Measurements from ENCODE around the gene SULT1E1.

SULT1E1 gene

DNA sequence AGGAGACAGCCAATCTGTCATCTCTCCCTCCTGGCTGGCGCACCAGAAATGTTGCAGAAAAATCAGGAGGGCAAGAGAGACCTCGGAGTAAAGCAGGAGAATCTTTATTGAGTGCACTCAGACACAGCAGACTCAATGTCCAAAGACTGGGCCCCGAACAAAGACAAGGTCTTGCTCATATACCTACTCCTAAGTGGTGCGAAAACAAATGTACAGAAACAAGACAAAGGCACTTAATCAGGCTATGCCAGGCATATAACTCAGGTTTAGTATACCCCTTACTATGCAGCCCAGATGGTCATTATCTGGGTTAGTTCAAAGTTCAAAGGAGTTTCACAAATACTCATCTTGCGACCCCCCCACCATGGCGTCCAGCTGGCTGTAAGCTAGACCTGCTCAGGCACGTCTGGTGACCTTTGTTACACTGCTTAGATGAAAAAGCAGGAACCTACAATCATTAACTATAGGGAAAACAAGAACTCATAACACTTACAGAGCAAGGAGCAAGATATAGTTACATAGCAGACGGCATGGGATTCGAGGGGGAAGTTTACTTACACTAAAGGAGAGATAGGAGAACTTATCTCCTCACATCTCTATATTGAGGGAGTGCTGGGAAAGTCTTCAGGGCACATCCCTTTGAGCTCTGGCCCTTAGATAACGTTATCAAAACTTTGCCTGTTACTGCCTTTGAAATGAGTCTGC is 27.5 kb downstream of the SULT1E1 start:
- TF ChIP-seq, protein P1, sequence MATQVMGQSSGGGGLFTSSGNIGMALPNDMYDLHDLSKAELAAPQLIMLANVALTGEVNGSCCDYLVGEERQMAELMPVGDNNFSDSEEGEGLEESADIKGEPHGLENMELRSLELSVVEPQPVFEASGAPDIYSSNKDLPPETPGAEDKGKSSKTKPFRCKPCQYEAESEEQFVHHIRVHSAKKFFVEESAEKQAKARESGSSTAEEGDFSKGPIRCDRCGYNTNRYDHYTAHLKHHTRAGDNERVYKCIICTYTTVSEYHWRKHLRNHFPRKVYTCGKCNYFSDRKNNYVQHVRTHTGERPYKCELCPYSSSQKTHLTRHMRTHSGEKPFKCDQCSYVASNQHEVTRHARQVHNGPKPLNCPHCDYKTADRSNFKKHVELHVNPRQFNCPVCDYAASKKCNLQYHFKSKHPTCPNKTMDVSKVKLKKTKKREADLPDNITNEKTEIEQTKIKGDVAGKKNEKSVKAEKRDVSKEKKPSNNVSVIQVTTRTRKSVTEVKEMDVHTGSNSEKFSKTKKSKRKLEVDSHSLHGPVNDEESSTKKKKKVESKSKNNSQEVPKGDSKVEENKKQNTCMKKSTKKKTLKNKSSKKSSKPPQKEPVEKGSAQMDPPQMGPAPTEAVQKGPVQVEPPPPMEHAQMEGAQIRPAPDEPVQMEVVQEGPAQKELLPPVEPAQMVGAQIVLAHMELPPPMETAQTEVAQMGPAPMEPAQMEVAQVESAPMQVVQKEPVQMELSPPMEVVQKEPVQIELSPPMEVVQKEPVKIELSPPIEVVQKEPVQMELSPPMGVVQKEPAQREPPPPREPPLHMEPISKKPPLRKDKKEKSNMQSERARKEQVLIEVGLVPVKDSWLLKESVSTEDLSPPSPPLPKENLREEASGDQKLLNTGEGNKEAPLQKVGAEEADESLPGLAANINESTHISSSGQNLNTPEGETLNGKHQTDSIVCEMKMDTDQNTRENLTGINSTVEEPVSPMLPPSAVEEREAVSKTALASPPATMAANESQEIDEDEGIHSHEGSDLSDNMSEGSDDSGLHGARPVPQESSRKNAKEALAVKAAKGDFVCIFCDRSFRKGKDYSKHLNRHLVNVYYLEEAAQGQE (IDR thresholded peaks at IDR 0.05; ENCODE audit: low read depth) = no peak
- TF ChIP-seq EP300 (IDR thresholded peaks at IDR 0.05; ENCODE audit: borderline replicate concordance) (no peak), CEBPB (IDR thresholded peaks at IDR 0.05) (no peak)

DNA sequence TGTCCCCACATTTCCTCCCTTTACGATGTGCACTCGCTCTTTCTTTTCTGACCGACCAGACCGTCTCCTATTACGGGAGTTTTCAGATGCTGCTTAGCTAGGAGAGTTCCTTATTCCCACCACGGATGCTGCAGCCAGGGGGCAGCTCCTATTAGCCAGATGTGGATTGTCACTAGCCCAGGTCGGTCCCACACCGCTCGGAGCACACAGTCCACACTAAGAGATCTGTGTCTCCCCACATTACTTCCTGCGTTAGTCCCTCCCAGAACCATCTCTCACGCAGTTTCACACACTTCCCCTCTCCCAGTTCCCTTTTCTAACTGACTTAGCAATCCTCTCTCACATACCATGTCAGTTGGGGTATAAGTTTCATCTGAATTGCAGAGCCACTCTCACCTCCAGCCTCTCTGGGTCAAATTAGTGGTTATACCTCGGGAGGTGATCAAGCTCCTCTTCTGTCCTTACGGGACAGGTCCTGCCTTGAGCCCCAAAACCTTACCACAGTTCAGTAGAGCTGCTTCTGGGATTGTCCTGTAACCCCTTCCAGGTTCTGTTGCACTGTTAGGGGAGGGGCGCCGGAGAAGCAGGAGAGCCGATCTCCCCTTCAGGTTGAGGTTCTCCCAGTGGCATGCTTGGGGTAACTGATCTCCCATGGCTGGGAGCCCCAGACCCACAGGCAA is 28.2 kb downstream of the SULT1E1 start:
- TF ChIP-seq TEAD4 (IDR thresholded peaks at IDR 0.05) (no peak), RAD21 (IDR thresholded peaks at IDR 0.05; ENCODE audit: low read depth) (no peak), CEBPB (IDR thresholded peaks at IDR 0.05) (no peak), TAF1 (IDR thresholded peaks at IDR 0.05; ENCODE audit: low read depth) (no peak), EP300 (IDR thresholded peaks at IDR 0.05; ENCODE audit: borderline replicate concordance) (no peak), EGR1 (IDR thresholded peaks at IDR 0.05) (no peak), FOXM1 (IDR thresholded peaks at IDR 0.05; ENCODE audit: borderline replicate concordance, low read depth) (no peak), ZBTB7A (IDR thresholded peaks at IDR 0.05; ENCODE audit: low read depth) (no peak), NFIC (IDR thresholded peaks at IDR 0.05) (no peak), YY1 (IDR thresholded peaks at IDR 0.05; ENCODE audit: low read depth) (no peak), MAX (IDR thresholded peaks at IDR 0.05) (no peak), CREB1 (IDR thresholded peaks at IDR 0.05; ENCODE audit: low read depth) (no peak), TCF12 (IDR thresholded peaks at IDR 0.05; ENCODE audit: low read depth) (no peak)
- TF ChIP-seq, protein P1 (IDR thresholded peaks at IDR 0.05; ENCODE audit: low read depth) = no peak
- TF ChIP-seq, protein P2, sequence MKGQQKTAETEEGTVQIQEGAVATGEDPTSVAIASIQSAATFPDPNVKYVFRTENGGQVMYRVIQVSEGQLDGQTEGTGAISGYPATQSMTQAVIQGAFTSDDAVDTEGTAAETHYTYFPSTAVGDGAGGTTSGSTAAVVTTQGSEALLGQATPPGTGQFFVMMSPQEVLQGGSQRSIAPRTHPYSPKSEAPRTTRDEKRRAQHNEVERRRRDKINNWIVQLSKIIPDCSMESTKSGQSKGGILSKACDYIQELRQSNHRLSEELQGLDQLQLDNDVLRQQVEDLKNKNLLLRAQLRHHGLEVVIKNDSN (IDR thresholded peaks at IDR 0.05) = no peak

DNA sequence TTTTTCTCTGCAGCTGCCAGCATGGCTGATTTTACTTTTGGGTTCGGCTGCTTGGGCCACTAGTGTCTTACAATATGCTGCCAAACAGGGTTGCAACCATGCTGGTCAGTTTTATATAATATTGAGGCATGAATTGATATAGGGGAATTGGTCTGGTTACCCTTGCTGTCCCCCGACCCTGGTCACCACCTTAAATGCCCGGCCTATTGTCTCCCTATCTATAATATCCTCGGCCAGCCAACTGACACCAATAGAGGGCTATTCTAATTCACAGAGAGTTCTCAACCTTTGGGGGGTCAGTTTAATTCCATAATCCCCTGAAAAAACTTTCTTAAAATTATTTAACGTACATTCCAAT is 28.7 kb downstream of the SULT1E1 start:
- TF ChIP-seq, protein P2 (IDR thresholded peaks at IDR 0.05) = no peak
- TF ChIP-seq YY1 (IDR thresholded peaks at IDR 0.05; ENCODE audit: low read depth) (no peak), NFIC (IDR thresholded peaks at IDR 0.05) (no peak), ZBTB7A (IDR thresholded peaks at IDR 0.05; ENCODE audit: low read depth) (no peak), CREB1 (IDR thresholded peaks at IDR 0.05; ENCODE audit: low read depth) (no peak), EP300 (IDR thresholded peaks at IDR 0.05; ENCODE audit: borderline replicate concordance) (no peak), CEBPB (IDR thresholded peaks at IDR 0.05) (no peak), EGR1 (IDR thresholded peaks at IDR 0.05) (no peak)
- TF ChIP-seq, protein P1 (IDR thresholded peaks at IDR 0.05; ENCODE audit: low read depth) = no peak

- TF ChIP-seq TCF12 (IDR thresholded peaks at IDR 0.05; ENCODE audit: low read depth) (no peak), CEBPB (IDR thresholded peaks at IDR 0.05) (no peak), EGR1 (IDR thresholded peaks at IDR 0.05) (no peak), MAX (IDR thresholded peaks at IDR 0.05) (no peak), CREB1 (IDR thresholded peaks at IDR 0.05; ENCODE audit: low read depth) (no peak), EP300 (IDR thresholded peaks at IDR 0.05; ENCODE audit: borderline replicate concordance) (no peak), TEAD4 (IDR thresholded peaks at IDR 0.05) (no peak), FOXM1 (IDR thresholded peaks at IDR 0.05; ENCODE audit: borderline replicate concordance, low read depth) (no peak), YY1 (IDR thresholded peaks at IDR 0.05; ENCODE audit: low read depth) (no peak), NFIC (IDR thresholded peaks at IDR 0.05) (no peak), ZBTB7A (IDR thresholded peaks at IDR 0.05; ENCODE audit: low read depth) (no peak), RAD21 (IDR thresholded peaks at IDR 0.05; ENCODE audit: low read depth) (no peak), TAF1 (IDR thresholded peaks at IDR 0.05; ENCODE audit: low read depth) (no peak)
- TF ChIP-seq, protein P1 (IDR thresholded peaks at IDR 0.05; ENCODE audit: low read depth) = no peak
- TF ChIP-seq, protein P2 (IDR thresholded peaks at IDR 0.05) = no peak
Measured at GRCh38 chr4:69830560-69831269, 29.2 kb downstream of the SULT1E1 start.
